ENCODE data around the gene FBXW8. TPM values are rescaled to one million over a fixed set of nuclear protein-coding genes. Genes with fewer than 3 reads are reported as not detected.
A peak's percentile ranks its signal among the peaks of the same experiment; 100 is the strongest.

Gene FBXW8
- total RNA-seq, 1 experiment from 2014 or later, result 15.6 TPM

- ChIA-PET POLR2A (no interaction called here), CTCF (interaction anchor here (0.9 to 1.1 kb wide), 2 partner anchors 43 to 213 kb away, joined by 3 to 6 read pairs; no protein-coding TSS in a partner anchor)
- Mint-ChIP-seq H3K27ac (peak overlapping the region; percentile 61), H3K9me3 (no peaks in the 10 kb centered on the region), H3K4me1 (peaks cover 13% of the 10 kb centered on the region), H3K27me3 (ENCODE audit: low read depth) (no peaks in the 10 kb centered on the region), H3K4me3 (no peak overlapping the region), H3K36me3 (no peaks in the 10 kb centered on the region)
- peak; percentile 78 for ATAC-seq
- TF ChIP-seq, protein P1, sequence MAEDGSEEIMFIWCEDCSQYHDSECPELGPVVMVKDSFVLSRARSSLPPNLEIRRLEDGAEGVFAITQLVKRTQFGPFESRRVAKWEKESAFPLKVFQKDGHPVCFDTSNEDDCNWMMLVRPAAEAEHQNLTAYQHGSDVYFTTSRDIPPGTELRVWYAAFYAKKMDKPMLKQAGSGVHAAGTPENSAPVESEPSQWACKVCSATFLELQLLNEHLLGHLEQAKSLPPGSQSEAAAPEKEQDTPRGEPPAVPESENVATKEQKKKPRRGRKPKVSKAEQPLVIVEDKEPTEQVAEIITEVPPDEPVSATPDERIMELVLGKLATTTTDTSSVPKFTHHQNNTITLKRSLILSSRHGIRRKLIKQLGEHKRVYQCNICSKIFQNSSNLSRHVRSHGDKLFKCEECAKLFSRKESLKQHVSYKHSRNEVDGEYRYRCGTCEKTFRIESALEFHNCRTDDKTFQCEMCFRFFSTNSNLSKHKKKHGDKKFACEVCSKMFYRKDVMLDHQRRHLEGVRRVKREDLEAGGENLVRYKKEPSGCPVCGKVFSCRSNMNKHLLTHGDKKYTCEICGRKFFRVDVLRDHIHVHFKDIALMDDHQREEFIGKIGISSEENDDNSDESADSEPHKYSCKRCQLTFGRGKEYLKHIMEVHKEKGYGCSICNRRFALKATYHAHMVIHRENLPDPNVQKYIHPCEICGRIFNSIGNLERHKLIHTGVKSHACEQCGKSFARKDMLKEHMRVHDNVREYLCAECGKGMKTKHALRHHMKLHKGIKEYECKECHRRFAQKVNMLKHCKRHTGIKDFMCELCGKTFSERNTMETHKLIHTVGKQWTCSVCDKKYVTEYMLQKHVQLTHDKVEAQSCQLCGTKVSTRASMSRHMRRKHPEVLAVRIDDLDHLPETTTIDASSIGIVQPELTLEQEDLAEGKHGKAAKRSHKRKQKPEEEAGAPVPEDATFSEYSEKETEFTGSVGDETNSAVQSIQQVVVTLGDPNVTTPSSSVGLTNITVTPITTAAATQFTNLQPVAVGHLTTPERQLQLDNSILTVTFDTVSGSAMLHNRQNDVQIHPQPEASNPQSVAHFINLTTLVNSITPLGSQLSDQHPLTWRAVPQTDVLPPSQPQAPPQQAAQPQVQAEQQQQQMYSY (CRISPR knock-in tag; IDR thresholded peaks at IDR 0.05), result peak; percentile 83
- TF ChIP-seq RORB (CRISPR knock-in tag; IDR thresholded peaks at IDR 0.05) (no peak), HMGA2 (CRISPR knock-in tag; IDR thresholded peaks at IDR 0.05) (no peak)
- no peak for DNase-seq (ENCODE audit: low spot score)
These were observed 165.9 kb downstream of the FBXW8 start for GRCh38 chr12:117076410-117077372.

- Mint-ChIP-seq H3K9me3 (no peaks in the 10 kb centered on the region), H3K4me1 (peaks cover 17% of the 10 kb centered on the region), H3K36me3 (no peaks in the 10 kb centered on the region), H3K27ac (no peak overlapping the region), H3K4me3 (no peak overlapping the region), H3K27me3 (ENCODE audit: low read depth) (no peaks in the 10 kb centered on the region)
- no peak for DNase-seq (ENCODE audit: low spot score)
- CTCF ChIA-PET, result no interaction called here
- no peak for ATAC-seq
- TF ChIP-seq, protein P2, sequence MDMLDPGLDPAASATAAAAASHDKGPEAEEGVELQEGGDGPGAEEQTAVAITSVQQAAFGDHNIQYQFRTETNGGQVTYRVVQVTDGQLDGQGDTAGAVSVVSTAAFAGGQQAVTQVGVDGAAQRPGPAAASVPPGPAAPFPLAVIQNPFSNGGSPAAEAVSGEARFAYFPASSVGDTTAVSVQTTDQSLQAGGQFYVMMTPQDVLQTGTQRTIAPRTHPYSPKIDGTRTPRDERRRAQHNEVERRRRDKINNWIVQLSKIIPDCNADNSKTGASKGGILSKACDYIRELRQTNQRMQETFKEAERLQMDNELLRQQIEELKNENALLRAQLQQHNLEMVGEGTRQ (CRISPR knock-in tag; IDR thresholded peaks at IDR 0.05), result no peak
- TF ChIP-seq JUN (CRISPR knock-in tag; IDR thresholded peaks at IDR 0.05) (no peak), TCF7 (CRISPR knock-in tag; IDR thresholded peaks at IDR 0.05; ENCODE audit: low read depth) (no peak), HMGXB4 (CRISPR knock-in tag; IDR thresholded peaks at IDR 0.05) (no peak), ERG (CRISPR knock-in tag; IDR thresholded peaks at IDR 0.05) (no peak), PREB (CRISPR knock-in tag; IDR thresholded peaks at IDR 0.05; ENCODE audit: borderline replicate concordance) (no peak), AFF4 (CRISPR knock-in tag; IDR thresholded peaks at IDR 0.05; ENCODE audit: borderline replicate concordance) (no peak), NR3C1 (CRISPR knock-in tag; conservative IDR thresholded peaks at IDR 0.05; ENCODE audit: low read depth) (no peak), CDX4 (CRISPR knock-in tag; IDR thresholded peaks at IDR 0.05; ENCODE audit: borderline replicate concordance) (no peak)
- TF ChIP-seq, protein P3, sequence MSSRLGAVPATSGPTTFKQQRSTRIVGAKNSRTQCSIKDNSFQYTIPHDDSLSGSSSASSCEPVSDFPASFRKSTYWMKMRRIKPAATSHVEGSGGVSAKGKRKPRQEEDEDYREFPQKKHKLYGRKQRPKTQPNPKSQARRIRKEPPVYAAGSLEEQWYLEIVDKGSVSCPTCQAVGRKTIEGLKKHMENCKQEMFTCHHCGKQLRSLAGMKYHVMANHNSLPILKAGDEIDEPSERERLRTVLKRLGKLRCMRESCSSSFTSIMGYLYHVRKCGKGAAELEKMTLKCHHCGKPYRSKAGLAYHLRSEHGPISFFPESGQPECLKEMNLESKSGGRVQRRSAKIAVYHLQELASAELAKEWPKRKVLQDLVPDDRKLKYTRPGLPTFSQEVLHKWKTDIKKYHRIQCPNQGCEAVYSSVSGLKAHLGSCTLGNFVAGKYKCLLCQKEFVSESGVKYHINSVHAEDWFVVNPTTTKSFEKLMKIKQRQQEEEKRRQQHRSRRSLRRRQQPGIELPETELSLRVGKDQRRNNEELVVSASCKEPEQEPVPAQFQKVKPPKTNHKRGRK (CRISPR knock-in tag; IDR thresholded peaks at IDR 0.05; ENCODE audit: borderline replicate concordance), result no peak
- TF ChIP-seq, protein P4, sequence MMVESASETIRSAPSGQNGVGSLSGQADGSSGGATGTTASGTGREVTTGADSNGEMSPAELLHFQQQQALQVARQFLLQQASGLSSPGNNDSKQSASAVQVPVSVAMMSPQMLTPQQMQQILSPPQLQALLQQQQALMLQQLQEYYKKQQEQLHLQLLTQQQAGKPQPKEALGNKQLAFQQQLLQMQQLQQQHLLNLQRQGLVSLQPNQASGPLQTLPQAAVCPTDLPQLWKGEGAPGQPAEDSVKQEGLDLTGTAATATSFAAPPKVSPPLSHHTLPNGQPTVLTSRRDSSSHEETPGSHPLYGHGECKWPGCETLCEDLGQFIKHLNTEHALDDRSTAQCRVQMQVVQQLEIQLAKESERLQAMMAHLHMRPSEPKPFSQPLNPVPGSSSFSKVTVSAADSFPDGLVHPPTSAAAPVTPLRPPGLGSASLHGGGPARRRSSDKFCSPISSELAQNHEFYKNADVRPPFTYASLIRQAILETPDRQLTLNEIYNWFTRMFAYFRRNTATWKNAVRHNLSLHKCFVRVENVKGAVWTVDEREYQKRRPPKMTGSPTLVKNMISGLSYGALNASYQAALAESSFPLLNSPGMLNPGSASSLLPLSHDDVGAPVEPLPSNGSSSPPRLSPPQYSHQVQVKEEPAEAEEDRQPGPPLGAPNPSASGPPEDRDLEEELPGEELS (CRISPR knock-in tag; IDR thresholded peaks at IDR 0.05), result no peak
- POLR2A ChIA-PET, result no interaction called here
These were observed 168.7 kb downstream of the FBXW8 start for GRCh38 chr12:117079487-117079886.

All from WTC11 (cell line).